Measurements from ENCODE around the gene MOCS3.

Gene MOCS3

DNA sequence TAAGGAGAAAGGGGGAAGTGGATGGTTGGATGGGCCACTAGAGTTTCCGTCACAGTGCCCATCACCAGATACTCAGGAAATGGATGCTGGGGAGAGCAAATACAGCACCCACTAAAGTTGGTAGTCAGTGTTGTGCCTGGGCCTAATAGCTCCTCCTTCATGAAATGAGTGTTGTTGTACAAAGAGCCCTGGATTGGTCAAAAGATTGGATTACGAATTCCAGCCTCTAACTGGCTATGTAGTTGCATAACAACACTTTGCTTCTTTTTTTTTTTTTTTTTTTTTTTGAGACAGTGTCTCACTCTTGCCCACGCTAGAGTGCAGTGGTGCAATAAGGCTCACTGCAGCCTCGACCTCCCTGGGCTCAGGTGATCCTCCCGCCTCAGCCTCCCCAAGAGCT lies 36.9 kb downstream of the MOCS3 start:
- no peak overlapping the region for H3K27ac ChIP-seq
- no peaks in the 10 kb centered on the region for H3K9me3 ChIP-seq
- H3K4me1 ChIP-seq (ENCODE audit: control insufficient read depth in 1 of 2, insufficient read depth in 1 of 2, low read depth in 1 of 2, low read length in 1 of 2), result no peaks in the 10 kb centered on the region
- no peaks in the 10 kb centered on the region for H3K36me3 ChIP-seq
- H3K4me3 ChIP-seq (ENCODE audit: low read depth in 1 of 2, low read length in 1 of 2), result no peak overlapping the region
- TF ChIP-seq, protein P1, sequence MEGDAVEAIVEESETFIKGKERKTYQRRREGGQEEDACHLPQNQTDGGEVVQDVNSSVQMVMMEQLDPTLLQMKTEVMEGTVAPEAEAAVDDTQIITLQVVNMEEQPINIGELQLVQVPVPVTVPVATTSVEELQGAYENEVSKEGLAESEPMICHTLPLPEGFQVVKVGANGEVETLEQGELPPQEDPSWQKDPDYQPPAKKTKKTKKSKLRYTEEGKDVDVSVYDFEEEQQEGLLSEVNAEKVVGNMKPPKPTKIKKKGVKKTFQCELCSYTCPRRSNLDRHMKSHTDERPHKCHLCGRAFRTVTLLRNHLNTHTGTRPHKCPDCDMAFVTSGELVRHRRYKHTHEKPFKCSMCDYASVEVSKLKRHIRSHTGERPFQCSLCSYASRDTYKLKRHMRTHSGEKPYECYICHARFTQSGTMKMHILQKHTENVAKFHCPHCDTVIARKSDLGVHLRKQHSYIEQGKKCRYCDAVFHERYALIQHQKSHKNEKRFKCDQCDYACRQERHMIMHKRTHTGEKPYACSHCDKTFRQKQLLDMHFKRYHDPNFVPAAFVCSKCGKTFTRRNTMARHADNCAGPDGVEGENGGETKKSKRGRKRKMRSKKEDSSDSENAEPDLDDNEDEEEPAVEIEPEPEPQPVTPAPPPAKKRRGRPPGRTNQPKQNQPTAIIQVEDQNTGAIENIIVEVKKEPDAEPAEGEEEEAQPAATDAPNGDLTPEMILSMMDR (IDR thresholded peaks at IDR 0.05), result no peak
- peaks cover 31% of the 10 kb centered on the region for H3K27me3 ChIP-seq

DNA sequence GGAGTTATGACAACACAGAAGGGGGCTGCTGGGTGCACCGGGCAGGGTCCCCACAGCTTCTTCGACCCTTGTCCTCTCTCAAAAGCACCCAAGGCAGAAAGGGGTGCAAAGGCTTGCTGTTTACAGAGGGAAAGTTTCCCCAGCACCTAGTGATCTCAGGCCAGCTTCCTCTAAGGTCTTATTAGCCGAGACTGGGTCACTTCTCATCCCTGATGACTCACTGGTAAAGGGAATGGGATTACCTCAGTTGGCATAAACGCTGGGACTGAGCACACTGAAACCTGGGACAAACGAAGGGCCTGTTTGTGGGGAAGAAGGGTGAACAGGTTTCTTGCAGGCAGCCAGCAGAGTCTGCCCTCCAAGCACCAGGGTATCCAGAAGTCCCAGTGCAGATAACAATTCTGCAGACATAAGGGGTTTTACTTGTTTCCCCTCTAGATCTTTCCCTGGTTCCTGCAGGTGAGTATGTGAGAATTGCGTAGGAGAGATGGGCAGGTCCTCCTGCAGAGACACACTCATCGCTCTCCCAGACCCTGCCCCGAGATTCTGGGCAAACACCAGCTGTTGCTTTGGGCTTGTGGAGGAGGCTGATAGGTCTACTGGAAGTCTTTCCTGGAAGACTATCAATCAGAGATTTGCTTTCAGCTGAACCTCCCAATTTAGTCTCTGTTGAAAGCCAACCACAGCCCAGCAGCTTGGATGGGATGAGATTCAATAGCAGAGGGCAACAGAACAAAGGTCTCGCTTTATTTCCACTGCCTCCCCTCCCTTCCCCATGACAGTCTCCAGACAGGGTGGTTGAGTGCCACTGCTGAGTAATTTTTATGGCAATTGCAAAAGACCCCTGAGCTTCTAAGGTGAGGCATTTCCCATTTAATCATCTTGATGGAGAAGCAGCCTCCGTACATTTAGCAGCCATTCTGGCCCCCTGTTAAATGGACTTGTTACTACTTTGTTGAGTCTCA lies 38.6 kb downstream of the MOCS3 start:
- no peaks in the 10 kb centered on the region for H3K4me1 ChIP-seq (ENCODE audit: control insufficient read depth in 1 of 2, insufficient read depth in 1 of 2, low read depth in 1 of 2, low read length in 1 of 2)
- TF ChIP-seq, protein P1 (IDR thresholded peaks at IDR 0.05), result no peak
- H3K4me3 ChIP-seq (ENCODE audit: low read depth in 1 of 2, low read length in 1 of 2), result no peak overlapping the region
- H3K9me3 ChIP-seq, result no peaks in the 10 kb centered on the region
- no peak overlapping the region for H3K27ac ChIP-seq
- no peaks in the 10 kb centered on the region for H3K36me3 ChIP-seq
- H3K27me3 ChIP-seq, result peaks cover 30% of the 10 kb centered on the region

DNA sequence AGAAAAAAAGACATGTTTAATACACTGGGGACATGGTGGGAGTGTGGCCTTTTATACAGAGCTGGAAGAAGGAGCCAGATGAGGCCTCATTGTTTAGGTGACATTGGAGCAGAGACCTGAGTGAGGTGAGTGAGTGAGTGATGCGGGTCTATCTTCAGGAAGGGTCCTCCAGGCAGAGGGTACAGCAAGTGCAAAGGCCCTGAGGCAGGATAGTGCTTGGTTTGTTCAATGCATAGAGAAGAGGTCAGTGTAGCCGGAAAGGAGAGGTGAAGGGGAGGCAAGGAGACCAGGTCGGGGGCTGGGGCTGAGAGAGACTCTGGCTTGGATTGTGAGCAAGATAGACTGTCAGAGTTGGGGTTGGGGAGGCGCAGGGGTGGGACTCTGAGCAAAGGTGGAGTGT lies 40.7 kb downstream of the MOCS3 start:
- H3K9me3 ChIP-seq, result no peaks in the 10 kb centered on the region
- H3K4me1 ChIP-seq (ENCODE audit: control insufficient read depth in 1 of 2, insufficient read depth in 1 of 2, low read depth in 1 of 2, low read length in 1 of 2), result no peaks in the 10 kb centered on the region
- H3K4me3 ChIP-seq (ENCODE audit: low read depth in 1 of 2, low read length in 1 of 2), result no peak overlapping the region
- H3K36me3 ChIP-seq, result no peaks in the 10 kb centered on the region
- H3K27me3 ChIP-seq, result peaks cover 32% of the 10 kb centered on the region
- TF ChIP-seq, protein P1 (IDR thresholded peaks at IDR 0.05), result no peak
- no peak overlapping the region for H3K27ac ChIP-seq

DNA sequence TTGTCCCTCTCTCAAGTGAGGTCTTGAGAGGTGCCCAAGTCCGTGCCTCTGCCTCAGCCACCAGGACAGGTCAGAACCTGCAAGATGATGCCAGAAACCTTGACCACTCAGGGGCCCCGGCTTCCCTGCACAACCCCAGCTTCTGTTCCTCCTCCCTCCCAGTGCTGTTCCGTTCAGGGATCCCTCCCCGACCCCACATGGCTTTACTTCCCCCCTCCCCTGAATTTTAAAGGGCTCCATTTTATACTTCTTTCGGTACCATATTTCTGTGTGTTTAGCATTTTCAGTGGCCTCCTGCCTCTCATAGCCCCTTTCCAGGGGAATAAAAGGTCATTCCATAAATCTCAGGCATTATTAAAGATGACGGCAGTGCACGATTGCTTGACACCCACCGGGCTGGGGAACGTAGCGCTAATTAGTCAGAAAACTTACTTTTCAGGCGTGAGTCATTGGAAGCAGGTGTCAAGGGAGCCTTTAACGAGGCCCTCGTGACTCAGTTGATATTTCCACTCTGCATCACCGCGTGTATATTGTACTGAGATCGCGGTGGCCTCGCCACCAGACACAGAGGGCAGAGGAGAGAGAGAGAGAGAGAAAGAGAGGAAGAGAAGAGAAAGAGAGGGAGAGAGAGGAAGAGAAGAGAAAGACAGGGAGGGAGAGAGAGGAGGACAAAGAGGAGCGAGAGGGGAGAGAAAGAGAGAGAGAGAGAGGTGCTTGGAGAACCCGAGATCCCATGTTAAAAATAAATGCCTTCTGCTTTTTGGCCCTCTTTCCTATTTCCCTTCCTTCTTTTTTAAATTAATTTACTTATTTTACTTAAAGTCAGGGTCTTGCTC lies 43.0 kb downstream of the MOCS3 start:
- H3K27ac ChIP-seq, result no peak overlapping the region
- H3K27me3 ChIP-seq, result peaks cover 32% of the 10 kb centered on the region
- H3K4me1 ChIP-seq (ENCODE audit: control insufficient read depth in 1 of 2, insufficient read depth in 1 of 2, low read depth in 1 of 2, low read length in 1 of 2), result no peaks in the 10 kb centered on the region
- TF ChIP-seq, protein P1 (IDR thresholded peaks at IDR 0.05), result no peak
- no peaks in the 10 kb centered on the region for H3K9me3 ChIP-seq
- no peak overlapping the region for H3K4me3 ChIP-seq (ENCODE audit: low read depth in 1 of 2, low read length in 1 of 2)
- H3K36me3 ChIP-seq, result no peaks in the 10 kb centered on the region

DNA sequence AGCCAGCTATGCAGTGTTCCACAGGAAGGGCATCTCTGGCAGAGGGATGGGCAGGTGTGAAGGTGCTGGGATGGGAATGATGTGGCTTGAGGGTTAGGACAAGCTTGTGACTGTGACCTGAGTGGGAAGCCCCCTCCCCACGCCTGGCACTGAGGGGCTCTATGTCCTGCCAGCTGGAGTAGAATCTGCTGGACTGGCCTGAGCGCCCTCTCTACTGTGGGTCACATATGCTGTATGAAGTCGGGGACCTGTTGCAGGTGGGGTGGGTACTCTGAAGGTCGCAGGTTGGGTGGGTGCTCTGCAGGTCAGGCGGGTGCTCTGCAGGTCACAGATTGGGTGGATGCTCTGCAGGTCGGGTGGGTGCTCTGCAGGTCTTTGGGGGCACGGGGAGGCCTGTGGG lies 44.0 kb downstream of the MOCS3 start:
- Histone ChIP-seq H3K4me3 (ENCODE audit: low read depth in 1 of 2, low read length in 1 of 2) (no peak overlapping the region), H3K36me3 (no peaks in the 10 kb centered on the region), H3K27ac (no peak overlapping the region)

More for the DNA sequence above, 44.0 kb downstream of the MOCS3 start:
- H3K9me3 ChIP-seq, result no peaks in the 10 kb centered on the region
- H3K27me3 ChIP-seq, result peaks cover 25% of the 10 kb centered on the region
- H3K4me1 ChIP-seq (ENCODE audit: control insufficient read depth in 1 of 2, insufficient read depth in 1 of 2, low read depth in 1 of 2, low read length in 1 of 2), result no peaks in the 10 kb centered on the region
- TF ChIP-seq, protein P1 (IDR thresholded peaks at IDR 0.05), result no peak
